Mesothelial cell of epicardium (in vitro differentiated cells): Measurements from ENCODE around the gene PID1. TPM values are rescaled to one million over a fixed set of nuclear protein-coding genes. Genes with fewer than 3 reads are reported as not detected.
"Not testable (repeated sequence)": the region's sequence is repeated elsewhere in the genome, so short reads cannot be mapped to it uniquely, and the experiment has no call there.

ENCODE experiments used
- DNase-seq, 2 experiments: peaks; one replicate each; pipeline ENCODE4 v3.0.0; 2021; ENCODE audit warnings: low spot score in 2 of 2; ENCODE audit not compliant: unreplicated experiment in 2 of 2
- H3K27ac Mint-ChIP-seq: 2 replicates; pipeline ENCODE4 v1.8.0; 2021; ENCODE audit warnings: mixed read lengths
- H3K27me3 Mint-ChIP-seq: 2 replicates; pipeline ENCODE4 v1.8.0; 2021; ENCODE audit warnings: low read depth, mixed read lengths
- H3K36me3 Mint-ChIP-seq: 2 replicates; pipeline ENCODE4 v1.8.0; 2021; ENCODE audit warnings: mixed read lengths
- H3K4me1 Mint-ChIP-seq: 2 replicates; pipeline ENCODE4 v1.8.0; 2021; ENCODE audit warnings: mixed read lengths
- H3K4me3 Mint-ChIP-seq: 2 replicates; pipeline ENCODE4 v1.8.0; 2021; ENCODE audit warnings: mild to moderate bottlenecking, moderate library complexity, mixed read lengths
- H3K9me3 Mint-ChIP-seq: 2 replicates; pipeline ENCODE4 v1.8.0; 2021; ENCODE audit warnings: mixed read lengths
- total RNA-seq: library from RNA; stranded (reverse); gene quantifications from 3 replicates; pipeline ENCODE4 v1.2.1, GENCODE V29; 2021
- TF ChIP-seq, protein P1 (sequence below): fragments of 200-600 bp; sonication (generic); IDR thresholded peaks from one replicate; pipeline ENCODE4 v1.5.0; 2021; ENCODE audit warnings: antibody characterized with exemption; ENCODE audit not compliant: unreplicated experiment

The PID1 gene
- total RNA-seq, 1 donor from 2014 or later, result 2.0 TPM

GRCh38 chr2:229085439-229085838 is 185.6 kb downstream of the PID1 start:
- Mint-ChIP-seq H3K9me3 (peaks cover 5% of the 10 kb centered on the region), H3K36me3 (no peaks in the 10 kb centered on the region), H3K27me3 (no peaks in the 10 kb centered on the region), H3K27ac (no peak overlapping the region), H3K4me3 (no peak overlapping the region), H3K4me1 (peaks cover 35% of the 10 kb centered on the region)
- no peak for DNase-seq
- TF ChIP-seq, protein P1, sequence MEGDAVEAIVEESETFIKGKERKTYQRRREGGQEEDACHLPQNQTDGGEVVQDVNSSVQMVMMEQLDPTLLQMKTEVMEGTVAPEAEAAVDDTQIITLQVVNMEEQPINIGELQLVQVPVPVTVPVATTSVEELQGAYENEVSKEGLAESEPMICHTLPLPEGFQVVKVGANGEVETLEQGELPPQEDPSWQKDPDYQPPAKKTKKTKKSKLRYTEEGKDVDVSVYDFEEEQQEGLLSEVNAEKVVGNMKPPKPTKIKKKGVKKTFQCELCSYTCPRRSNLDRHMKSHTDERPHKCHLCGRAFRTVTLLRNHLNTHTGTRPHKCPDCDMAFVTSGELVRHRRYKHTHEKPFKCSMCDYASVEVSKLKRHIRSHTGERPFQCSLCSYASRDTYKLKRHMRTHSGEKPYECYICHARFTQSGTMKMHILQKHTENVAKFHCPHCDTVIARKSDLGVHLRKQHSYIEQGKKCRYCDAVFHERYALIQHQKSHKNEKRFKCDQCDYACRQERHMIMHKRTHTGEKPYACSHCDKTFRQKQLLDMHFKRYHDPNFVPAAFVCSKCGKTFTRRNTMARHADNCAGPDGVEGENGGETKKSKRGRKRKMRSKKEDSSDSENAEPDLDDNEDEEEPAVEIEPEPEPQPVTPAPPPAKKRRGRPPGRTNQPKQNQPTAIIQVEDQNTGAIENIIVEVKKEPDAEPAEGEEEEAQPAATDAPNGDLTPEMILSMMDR, result no peak

DNA sequence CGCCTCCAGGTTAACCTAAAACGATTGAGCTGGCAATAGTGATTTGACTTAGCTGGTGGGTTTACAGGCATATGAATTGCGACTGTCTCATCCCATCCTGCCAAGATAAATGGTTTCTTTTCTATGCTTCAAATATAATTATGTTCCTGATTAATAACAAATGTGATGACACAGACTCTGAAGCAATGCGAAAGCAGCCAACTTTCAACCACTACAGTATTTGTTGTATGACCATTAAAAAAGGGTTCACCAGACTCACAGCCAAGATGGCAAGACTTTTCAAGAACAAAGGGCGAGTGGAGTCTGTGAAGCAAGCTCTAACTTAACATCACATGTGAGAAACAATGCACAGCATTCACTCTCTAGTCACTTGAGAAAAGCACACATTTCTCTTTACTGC is 186.6 kb downstream of the PID1 start:
- Mint-ChIP-seq H3K27ac (no peak overlapping the region), H3K4me3 (no peak overlapping the region), H3K4me1 (peaks cover 28% of the 10 kb centered on the region), H3K36me3 (no peaks in the 10 kb centered on the region), H3K9me3 (peaks cover 5% of the 10 kb centered on the region), H3K27me3 (peaks cover 1% of the 10 kb centered on the region)
- TF ChIP-seq, protein P1, result no peak
- DNase-seq, result no peak

DNA sequence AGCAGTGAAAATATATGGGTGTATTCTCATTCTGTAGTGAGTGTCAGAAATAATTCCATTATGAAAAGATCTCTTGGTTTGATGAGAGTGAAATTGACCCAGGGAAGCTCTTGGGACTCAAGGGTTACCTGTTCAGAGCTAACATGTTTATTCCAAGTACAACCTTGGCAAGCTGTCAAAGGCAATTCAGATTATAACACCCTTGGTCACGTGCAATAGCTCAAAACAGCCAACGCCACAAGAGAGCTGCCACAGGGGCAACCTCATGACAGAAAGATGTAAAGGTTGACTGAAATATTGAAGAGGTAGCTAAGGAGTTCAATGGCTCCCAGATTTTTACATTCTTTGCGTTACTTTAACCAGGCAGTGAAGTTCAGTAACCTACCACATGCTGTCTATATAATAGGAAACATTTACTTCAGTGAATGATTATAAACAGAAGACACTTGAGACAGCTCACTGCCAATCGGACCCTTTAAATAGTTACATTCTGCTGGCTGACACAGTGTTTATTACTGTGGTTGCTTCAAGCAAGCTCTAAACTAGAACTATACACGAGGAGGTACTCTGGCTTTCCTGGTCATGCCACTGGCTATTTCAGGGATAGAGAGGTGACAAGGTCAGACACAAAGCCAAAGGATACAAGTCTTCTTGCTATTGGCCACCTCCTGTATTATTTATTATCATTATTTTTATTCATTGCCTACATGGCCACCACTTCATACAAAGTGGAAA is 187.3 kb downstream of the PID1 start:
- peaks cover 21% of the 10 kb centered on the region for H3K4me1 Mint-ChIP-seq
- peaks cover 3% of the 10 kb centered on the region for H3K27me3 Mint-ChIP-seq
- no peak for DNase-seq
- TF ChIP-seq, protein P1, result no peak
- no peaks in the 10 kb centered on the region for H3K36me3 Mint-ChIP-seq
- H3K27ac Mint-ChIP-seq, result no peak overlapping the region
- H3K4me3 Mint-ChIP-seq, result no peak overlapping the region
- peaks cover 5% of the 10 kb centered on the region for H3K9me3 Mint-ChIP-seq

- peaks cover 7% of the 10 kb centered on the region for H3K9me3 Mint-ChIP-seq
- no peak overlapping the region for H3K27ac Mint-ChIP-seq
- no peaks in the 10 kb centered on the region for H3K4me1 Mint-ChIP-seq
- no peak overlapping the region for H3K4me3 Mint-ChIP-seq
- no peaks in the 10 kb centered on the region for H3K36me3 Mint-ChIP-seq
- DNase-seq, result no peak
- TF ChIP-seq, protein P1, result no peak
- H3K27me3 Mint-ChIP-seq, result peaks cover 3% of the 10 kb centered on the region
These were observed 189.7 kb downstream of the PID1 start for GRCh38 chr2:229081411-229081810.

DNA sequence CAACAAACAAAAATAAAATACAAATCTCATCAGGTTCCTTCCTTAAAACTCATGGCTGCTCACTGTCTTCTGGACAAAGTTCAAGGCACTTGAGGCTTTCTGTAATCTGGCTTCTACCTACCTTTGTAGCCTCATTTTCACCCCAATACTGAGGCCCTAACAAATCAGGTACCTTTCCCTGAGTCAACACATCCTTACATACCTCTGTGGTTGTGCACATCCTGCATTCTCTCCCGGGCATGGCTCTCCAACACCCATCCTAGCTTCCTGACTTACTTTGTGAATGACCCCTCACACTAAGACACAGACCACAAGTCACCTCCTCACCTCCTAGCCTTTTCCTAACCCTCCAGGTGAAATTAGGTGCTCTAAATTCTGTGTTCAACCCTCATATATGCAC is 190.9 kb downstream of the PID1 start:
- TF ChIP-seq, protein P1, result no peak

GRCh38 chr2:229076886-229077285 is 194.2 kb downstream of the PID1 start:
- not testable (repeated sequence) for H3K27ac Mint-ChIP-seq, H3K27me3 Mint-ChIP-seq, H3K36me3 Mint-ChIP-seq, DNase-seq, H3K4me3 Mint-ChIP-seq, H3K4me1 Mint-ChIP-seq
- H3K9me3 Mint-ChIP-seq, result peaks cover 11% of the 10 kb centered on the region

More for the DNA sequence above, 190.9 kb downstream of the PID1 start:
- Mint-ChIP-seq H3K36me3 (no peaks in the 10 kb centered on the region), H3K27ac (no peak overlapping the region), H3K27me3 (peaks cover 3% of the 10 kb centered on the region), H3K9me3 (peaks cover 17% of the 10 kb centered on the region), H3K4me1 (no peaks in the 10 kb centered on the region), H3K4me3 (no peak overlapping the region)
- no peak for DNase-seq
